Keratinocyte (primary cell): ENCODE results near the gene SMYD5. TPM values are rescaled to one million over a fixed set of nuclear protein-coding genes. Genes with fewer than 3 reads are reported as not detected.

Source experiments
- DNase-seq: peaks from one replicate; pipeline ENCODE4 v3.0.0-alpha.2; 2011; ENCODE audit warnings: low read depth, missing footprints, low spot score
- FAIRE-seq: peaks from 2 replicates; lab custom pipeline; 2011; peaks lifted over from hg19 to GRCh38; lab: Jason Lieb, UNC
- H2AFZ ChIP-seq: 2 replicates; pipeline ENCODE4 v1.6.0; 2012; ENCODE audit warnings: low read length, control low read depth, inconsistent platforms; ENCODE audit not compliant: control insufficient read depth
- H3K27ac ChIP-seq: 2 replicates; pipeline ENCODE4 v1.5.1; 2011; ENCODE audit warnings: low read length; ENCODE audit not compliant: control insufficient read depth, insufficient read depth
- H3K27me3 ChIP-seq: 3 replicates; pipeline ENCODE4 v1.6.0; 2011; ENCODE audit warnings: low read length; ENCODE audit not compliant: control insufficient read depth, insufficient read depth; ENCODE audit errors: extremely low read depth
- H3K36me3 ChIP-seq, 2 experiments: 2 replicates in 1 of 2; 3 replicates in 1 of 2; pipeline ENCODE4 v1.5.1; 2011; ENCODE audit warnings: low read length in 2 of 2, mild to moderate bottlenecking in 1 of 2; ENCODE audit not compliant: control insufficient read depth in 2 of 2, insufficient read depth in 2 of 2; ENCODE audit errors: extremely low read depth in 1 of 2
- H3K4me1 ChIP-seq: 3 replicates; pipeline ENCODE4 v1.5.1; 2011; ENCODE audit warnings: low read length; ENCODE audit not compliant: control insufficient read depth, insufficient read depth; ENCODE audit errors: extremely low read depth
- H3K4me2 ChIP-seq: 3 replicates; pipeline ENCODE4 v1.6.0; 2011; ENCODE audit warnings: low read depth, low read length; ENCODE audit not compliant: control insufficient read depth, insufficient read depth; ENCODE audit errors: extremely low read depth
- H3K4me3 ChIP-seq, 3 experiments: fragments of 200-600 bp in 1 of 3; sonication (generic) in 1 of 3; 2 replicates in 2 of 3; 3 replicates in 1 of 3; pipeline ENCODE4 v1.5.1; 2011 to 2016; ENCODE audit warnings: low read length in 3 of 3, mild to moderate bottlenecking in 3 of 3, control low read depth in 2 of 3, inconsistent platforms in 1 of 3, low read depth in 1 of 3, mixed read lengths in 1 of 3, mixed run types in 1 of 3, moderate library complexity in 1 of 3; ENCODE audit not compliant: control insufficient read depth in 2 of 3, insufficient read depth in 2 of 3; ENCODE audit errors: extremely low read depth in 1 of 3
- H3K79me2 ChIP-seq: 2 replicates; pipeline ENCODE4 v1.6.0; 2012; ENCODE audit warnings: low read length; ENCODE audit not compliant: control insufficient read depth, insufficient read depth
- H3K9ac ChIP-seq: 3 replicates; pipeline ENCODE4 v1.6.0; 2011; ENCODE audit warnings: low read length; ENCODE audit not compliant: control insufficient read depth, insufficient read depth; ENCODE audit errors: extremely low read depth
- H3K9me1 ChIP-seq: 3 replicates; pipeline ENCODE4 v1.6.0; 2011; ENCODE audit warnings: low read length; ENCODE audit not compliant: control insufficient read depth, insufficient read depth; ENCODE audit errors: extremely low read depth
- H3K9me3 ChIP-seq: 2 replicates; pipeline ENCODE4 v1.5.1; 2012; ENCODE audit warnings: low read depth, low read length; ENCODE audit not compliant: control insufficient read depth
- H4K20me1 ChIP-seq: 3 replicates; pipeline ENCODE4 v1.6.0; 2011; ENCODE audit warnings: low read length; ENCODE audit not compliant: control insufficient read depth, insufficient read depth; ENCODE audit errors: extremely low read depth
- EZH2 ChIP-seq: IDR thresholded peaks from one replicate; pipeline ENCODE4 v1.6.1; 2012; ENCODE audit warnings: inconsistent platforms, mild to moderate bottlenecking, low read length, moderate library complexity
- dilution Hi-C: fragments of 300-500 bp; cut with MboI; formaldehyde crosslinking; loops from one replicate; pipeline ENCODE4 v1.7.0; 2020; ENCODE audit warnings: low sequenced_read_pairs; ENCODE audit not compliant: extremely low pct_ligation_motif_present
- polyA plus RNA-seq, 5 experiments: library from polyadenylated mRNA; depleted of rRNA in 3 of 5; stranded (reverse) in 3 of 5; stranded (forward) in 1 of 5; unstranded in 1 of 5; fragments of >200 nt; gene quantifications; 1 replicate in 1 of 5; 2 replicates in 3 of 5; 3 replicates in 1 of 5; pipeline versions ENCODE4 v1.2.1 to v1.2.3, GENCODE V29; 2011 to 2012; ENCODE audit warnings: missing spikeins in 2 of 5, low read depth in 1 of 5, low replicate concordance in 1 of 5
- TF ChIP-seq, protein P1 (sequence below), 3 experiments: IDR thresholded peaks in 1 of 3; conservative IDR thresholded peaks in 1 of 3; optimal IDR thresholded peaks in 1 of 3; 2 replicates in 2 of 3; 3 replicates in 1 of 3; pipeline versions ENCODE3 to v1.5.1; 2011; ENCODE audit warnings: low read length in 3 of 3, mild to moderate bottlenecking in 3 of 3, moderate library complexity in 2 of 3, control low read depth in 1 of 3, inconsistent platforms in 1 of 3; ENCODE audit not compliant: insufficient read depth in 2 of 3; ENCODE audit errors: extremely low read depth in 1 of 3

SMYD5 gene
- polyA plus RNA-seq, 1 donor (not counting 4 experiments of a cell fraction or from before 2014, with no cell fraction given) = 18.6 TPM

DNA sequence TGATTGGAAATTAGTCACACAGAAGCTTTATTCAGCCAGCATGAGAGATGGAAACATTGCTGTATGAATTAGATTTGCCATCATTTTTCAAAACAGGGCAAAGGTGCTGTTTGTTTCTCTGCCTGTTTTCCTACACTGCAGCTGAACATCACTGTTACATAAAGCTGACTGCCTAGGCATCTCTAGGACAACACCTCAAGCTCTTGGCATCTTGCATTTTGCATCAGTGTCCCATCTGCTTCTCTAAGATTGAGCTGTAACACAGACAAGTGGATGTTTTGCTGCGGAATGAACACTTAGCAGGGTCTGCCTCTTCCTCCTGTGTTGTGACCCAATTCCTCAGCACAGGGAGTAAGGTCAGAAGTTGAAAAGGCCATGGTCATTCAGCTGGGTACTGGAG lies 24.9 kb downstream of the SMYD5 start:
- Histone ChIP-seq H3K9me1 (peaks cover 7% of the 10 kb centered on the region), H3K79me2 (peaks cover 73% of the 10 kb centered on the region), H3K4me3 (no peak overlapping the region), H3K9ac (no peak overlapping the region), H3K36me3 (peaks cover 21 to 31% of the 10 kb centered on the region in 2 experiments), H2AFZ (no peak overlapping the region), H3K27ac (no peak overlapping the region), H3K4me1 (peaks cover 37% of the 10 kb centered on the region), H3K9me3 (no peaks in the 10 kb centered on the region), H3K4me2 (no peak overlapping the region), H4K20me1 (peaks cover 35% of the 10 kb centered on the region), H3K27me3 (no peaks in the 10 kb centered on the region)
- FAIRE-seq (no peak), DNase-seq (no peak)
- dilution Hi-C loops = no loop called here
- TF ChIP-seq, protein P1, sequence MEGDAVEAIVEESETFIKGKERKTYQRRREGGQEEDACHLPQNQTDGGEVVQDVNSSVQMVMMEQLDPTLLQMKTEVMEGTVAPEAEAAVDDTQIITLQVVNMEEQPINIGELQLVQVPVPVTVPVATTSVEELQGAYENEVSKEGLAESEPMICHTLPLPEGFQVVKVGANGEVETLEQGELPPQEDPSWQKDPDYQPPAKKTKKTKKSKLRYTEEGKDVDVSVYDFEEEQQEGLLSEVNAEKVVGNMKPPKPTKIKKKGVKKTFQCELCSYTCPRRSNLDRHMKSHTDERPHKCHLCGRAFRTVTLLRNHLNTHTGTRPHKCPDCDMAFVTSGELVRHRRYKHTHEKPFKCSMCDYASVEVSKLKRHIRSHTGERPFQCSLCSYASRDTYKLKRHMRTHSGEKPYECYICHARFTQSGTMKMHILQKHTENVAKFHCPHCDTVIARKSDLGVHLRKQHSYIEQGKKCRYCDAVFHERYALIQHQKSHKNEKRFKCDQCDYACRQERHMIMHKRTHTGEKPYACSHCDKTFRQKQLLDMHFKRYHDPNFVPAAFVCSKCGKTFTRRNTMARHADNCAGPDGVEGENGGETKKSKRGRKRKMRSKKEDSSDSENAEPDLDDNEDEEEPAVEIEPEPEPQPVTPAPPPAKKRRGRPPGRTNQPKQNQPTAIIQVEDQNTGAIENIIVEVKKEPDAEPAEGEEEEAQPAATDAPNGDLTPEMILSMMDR (optimal IDR thresholded peaks at IDR 0.05 in 1 of 3, IDR thresholded peaks at IDR 0.05 in 1 of 3, conservative IDR thresholded peaks at IDR 0.05 in 1 of 3; ENCODE audit: extremely low read depth in 1 of 3, insufficient read depth in 2 of 3, low read length in 3 of 3) = no peak
- TF ChIP-seq EZH2 = no peak

DNA sequence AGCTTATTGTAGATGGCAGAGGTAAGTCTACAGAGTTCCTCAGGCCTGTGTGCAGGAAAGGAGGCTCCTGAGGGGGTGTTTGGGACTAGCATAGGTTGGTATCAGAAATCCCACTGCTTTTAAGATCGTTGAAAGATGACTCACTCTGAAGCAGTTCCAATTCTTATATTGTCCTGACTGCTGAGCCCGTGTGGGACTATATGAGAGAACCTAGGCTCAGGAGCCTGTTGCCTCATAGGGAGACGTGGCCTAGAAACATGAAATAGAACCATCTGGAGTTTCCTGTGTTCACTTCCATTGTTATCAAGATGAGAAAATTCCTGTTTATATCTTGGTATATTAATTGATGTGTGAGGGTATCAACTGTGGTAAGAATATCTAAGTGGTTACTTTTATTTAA lies 25.7 kb downstream of the SMYD5 start:
- peaks cover 26 to 37% of the 10 kb centered on the region in 2 experiments for H3K36me3 ChIP-seq
- DNase-seq = no peak
- H3K4me3 ChIP-seq = no peak overlapping the region
- no peak for TF ChIP-seq EZH2
- TF ChIP-seq, protein P1 (optimal IDR thresholded peaks at IDR 0.05 in 1 of 3, IDR thresholded peaks at IDR 0.05 in 1 of 3, conservative IDR thresholded peaks at IDR 0.05 in 1 of 3; ENCODE audit: extremely low read depth in 1 of 3, insufficient read depth in 2 of 3, low read length in 3 of 3) = no peak
- no peak for FAIRE-seq
- peaks cover 42% of the 10 kb centered on the region for H3K4me1 ChIP-seq
- peaks cover 70% of the 10 kb centered on the region for H3K79me2 ChIP-seq
- H3K9ac ChIP-seq = no peak overlapping the region
- no peak overlapping the region for H2AFZ ChIP-seq
- no peak overlapping the region for H3K4me2 ChIP-seq
- dilution Hi-C loops = no loop called here
- H3K9me3 ChIP-seq = no peaks in the 10 kb centered on the region
- H4K20me1 ChIP-seq = peaks cover 42% of the 10 kb centered on the region
- no peak overlapping the region for H3K27ac ChIP-seq
- no peaks in the 10 kb centered on the region for H3K27me3 ChIP-seq
- peaks cover 7% of the 10 kb centered on the region for H3K9me1 ChIP-seq
